IgD-negative memory B cell (primary cell): ENCODE measurements around the gene AP1M2. TPM values are rescaled to one million over a fixed set of nuclear protein-coding genes. Genes with fewer than 3 reads are reported as not detected.

ENCODE experiments used
- H3K27ac Mint-ChIP-seq, 3 donors: one replicate each; pipeline ENCODE4 v1.8.0; 2020 to 2022; ENCODE audit warnings: mild to moderate bottlenecking in 3 of 3, mixed read lengths in 3 of 3, moderate library complexity in 1 of 3
- H3K27me3 Mint-ChIP-seq: one replicate; pipeline ENCODE4 v1.8.0; 2021; ENCODE audit warnings: mixed read lengths
- H3K36me3 Mint-ChIP-seq: one replicate; pipeline ENCODE4 v1.8.0; 2020; ENCODE audit warnings: mild to moderate bottlenecking, mixed read lengths
- H3K4me1 Mint-ChIP-seq, 3 donors: one replicate each; pipeline ENCODE4 v1.8.0; 2020 to 2022; ENCODE audit warnings: mixed read lengths in 3 of 3, mild to moderate bottlenecking in 1 of 3
- H3K4me3 Mint-ChIP-seq, 4 donors: one replicate each; pipeline ENCODE4 v1.8.0; 2020 to 2022; ENCODE audit warnings: mild to moderate bottlenecking in 4 of 4, mixed read lengths in 4 of 4, moderate library complexity in 3 of 4
- H3K9me3 Mint-ChIP-seq, 3 donors: one replicate each; pipeline ENCODE4 v1.8.0; 2020 to 2021; ENCODE audit warnings: mixed read lengths in 3 of 3, mild to moderate bottlenecking in 1 of 3
- polyA plus RNA-seq: library from polyadenylated mRNA; unstranded; fragments of 300-500 nt; fragmentation: Illumina TruSeq; gene quantifications from one replicate; pipeline ENCODE4 v1.2.3, GENCODE V29; 2021

AP1M2 gene
- polyA plus RNA-seq, 1 donor from 2014 or later, result not detected

- peaks cover 4% of the 10 kb centered on the region for H3K36me3 Mint-ChIP-seq
- H3K27ac Mint-ChIP-seq, result peak overlapping the region in 1 of 3 donors; percentile 78
- no peaks in the 10 kb centered on the region for H3K27me3 Mint-ChIP-seq
- H3K9me3 Mint-ChIP-seq, result no peaks in the 10 kb centered on the region
- H3K4me3 Mint-ChIP-seq, result no peak overlapping the region
- H3K4me1 Mint-ChIP-seq, result peaks cover 16 to 30% (median 17%) of the 10 kb centered on the region in 3 donors
Observed at GRCh38 chr19:10612499-10613119, 25.5 kb upstream of the AP1M2 start.

DNA sequence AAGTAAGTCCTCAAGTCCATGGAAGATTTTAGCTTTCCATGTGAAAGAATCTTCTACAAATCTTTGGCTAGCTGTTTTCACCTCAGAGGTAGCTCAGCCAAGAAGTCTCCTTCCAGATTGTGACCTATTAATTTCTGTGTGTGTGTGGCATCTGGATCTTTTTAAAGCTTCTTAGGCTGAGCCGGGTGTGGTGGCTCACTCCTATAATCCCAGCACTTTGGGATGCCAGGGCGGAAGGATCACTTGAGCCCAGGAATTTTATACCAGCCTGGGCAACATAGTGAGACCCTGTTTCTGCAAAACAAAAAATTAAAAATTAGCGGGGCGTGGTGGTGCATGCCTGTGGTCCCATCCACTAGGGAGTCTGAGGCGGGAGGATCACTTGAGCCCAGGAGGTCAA, 24.8 kb upstream of the AP1M2 start:
- H3K9me3 Mint-ChIP-seq, result no peaks in the 10 kb centered on the region

DNA sequence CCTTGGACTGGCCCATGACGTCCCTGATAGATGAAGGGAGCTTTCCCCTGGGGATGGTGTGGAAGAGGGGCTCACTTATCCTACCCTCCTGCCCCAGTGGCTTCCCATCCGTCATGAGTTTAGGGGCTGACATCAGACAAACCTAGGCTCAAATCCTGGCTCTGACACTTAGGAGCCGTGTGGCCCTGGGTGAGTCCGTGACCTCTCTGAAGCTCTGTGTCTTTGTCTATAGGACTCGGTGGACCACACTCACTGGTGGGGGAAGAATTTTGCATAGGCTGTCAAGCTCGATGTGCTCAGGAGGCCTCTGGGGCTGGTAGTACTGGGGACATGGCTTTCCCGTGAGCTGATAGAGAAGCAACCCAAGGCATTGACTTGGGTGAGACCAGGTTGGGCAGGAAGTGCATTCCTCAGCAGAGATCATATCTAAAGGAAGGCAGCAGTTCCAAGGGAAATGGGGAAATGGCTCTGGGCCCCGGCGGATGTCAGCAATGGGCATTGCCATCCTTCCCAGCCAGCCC, 17.4 kb upstream of the AP1M2 start:
- Mint-ChIP-seq H3K4me1 (peaks cover 16 to 21% (median 20%) of the 10 kb centered on the region in 3 donors), H3K4me3 (peak overlapping the region; percentile 87 to 97 (median 96)), H3K27me3 (no peaks in the 10 kb centered on the region), H3K27ac (peak overlapping the region; percentile 96 to 99 (median 99)), H3K36me3 (peaks cover 2% of the 10 kb centered on the region), H3K9me3 (no peaks in the 10 kb centered on the region)

More for the DNA sequence above, 24.8 kb upstream of the AP1M2 start:
- Mint-ChIP-seq H3K27me3 (no peaks in the 10 kb centered on the region), H3K4me3 (peak overlapping the region in 1 of 4 donors; percentile 54), H3K36me3 (peaks cover 2% of the 10 kb centered on the region), H3K27ac (peak overlapping the region in 2 of 3 donors; percentile 53 to 78), H3K4me1 (peaks cover 13 to 27% (median 19%) of the 10 kb centered on the region in 3 donors)

- Mint-ChIP-seq H3K4me1 (peaks cover 16 to 21% (median 19%) of the 10 kb centered on the region in 3 donors), H3K4me3 (peak overlapping the region; percentile 87 to 97 (median 96))
Observed at GRCh38 chr19:10603873-10604459, 16.9 kb upstream of the AP1M2 start.

GRCh38 chr19:10603084-10603872, 16.2 kb upstream of the AP1M2 start:
- peaks cover 2% of the 10 kb centered on the region for H3K36me3 Mint-ChIP-seq
- H3K27me3 Mint-ChIP-seq, result no peaks in the 10 kb centered on the region
- peaks cover 16 to 21% (median 19%) of the 10 kb centered on the region in 3 donors for H3K4me1 Mint-ChIP-seq
- no peaks in the 10 kb centered on the region for H3K9me3 Mint-ChIP-seq
- H3K27ac Mint-ChIP-seq, result peak overlapping the region; percentile 96 to 99 (median 99)
- peak overlapping the region; percentile 87 to 97 (median 96) for H3K4me3 Mint-ChIP-seq

More at GRCh38 chr19:10603873-10604459, 16.9 kb upstream of the AP1M2 start:
- Mint-ChIP-seq H3K9me3 (no peaks in the 10 kb centered on the region), H3K36me3 (peaks cover 2% of the 10 kb centered on the region), H3K27me3 (no peaks in the 10 kb centered on the region), H3K27ac (peak overlapping the region; percentile 96 to 99 (median 99))

GRCh38 chr19:10602330-10603083, 15.4 kb upstream of the AP1M2 start:
- peaks cover 16 to 19% (median 19%) of the 10 kb centered on the region in 3 donors for H3K4me1 Mint-ChIP-seq
- H3K9me3 Mint-ChIP-seq, result no peaks in the 10 kb centered on the region
- peak overlapping the region; percentile 87 to 97 (median 96) for H3K4me3 Mint-ChIP-seq
- no peaks in the 10 kb centered on the region for H3K27me3 Mint-ChIP-seq
- peak overlapping the region; percentile 96 to 99 (median 99) for H3K27ac Mint-ChIP-seq
- H3K36me3 Mint-ChIP-seq, result peaks cover 2% of the 10 kb centered on the region

- Mint-ChIP-seq H3K27ac (peak overlapping the region in 1 of 3 donors; percentile 60), H3K36me3 (peaks cover 2% of the 10 kb centered on the region), H3K4me3 (peak overlapping the region; percentile 72 to 84 (median 78)), H3K9me3 (no peaks in the 10 kb centered on the region), H3K4me1 (peaks cover 16 to 17% (median 17%) of the 10 kb centered on the region in 3 donors), H3K27me3 (no peaks in the 10 kb centered on the region)
Observed at GRCh38 chr19:10601999-10602329, 14.9 kb upstream of the AP1M2 start.

GRCh38 chr19:10600149-10600548, 13.0 kb upstream of the AP1M2 start:
- Mint-ChIP-seq H3K4me3 (peak overlapping the region in 2 of 4 donors; percentile 31 to 80), H3K36me3 (peaks cover 2% of the 10 kb centered on the region), H3K9me3 (no peaks in the 10 kb centered on the region), H3K27me3 (no peaks in the 10 kb centered on the region), H3K27ac (peak overlapping the region in 1 of 3 donors; percentile 47), H3K4me1 (peaks cover 28 to 29% (median 29%) of the 10 kb centered on the region in 3 donors)

GRCh38 chr19:10593820-10594637, 6.9 kb upstream of the AP1M2 start:
- no peaks in the 10 kb centered on the region for H3K9me3 Mint-ChIP-seq
- H3K36me3 Mint-ChIP-seq, result no peaks in the 10 kb centered on the region
- H3K4me1 Mint-ChIP-seq, result peaks cover 19 to 24% (median 20%) of the 10 kb centered on the region in 3 donors
- H3K27ac Mint-ChIP-seq, result peak overlapping the region; percentile 26 to 90 (median 71)
- H3K27me3 Mint-ChIP-seq, result no peaks in the 10 kb centered on the region
- peak overlapping the region in 3 of 4 donors; percentile 13 to 88 (median 69) for H3K4me3 Mint-ChIP-seq

DNA sequence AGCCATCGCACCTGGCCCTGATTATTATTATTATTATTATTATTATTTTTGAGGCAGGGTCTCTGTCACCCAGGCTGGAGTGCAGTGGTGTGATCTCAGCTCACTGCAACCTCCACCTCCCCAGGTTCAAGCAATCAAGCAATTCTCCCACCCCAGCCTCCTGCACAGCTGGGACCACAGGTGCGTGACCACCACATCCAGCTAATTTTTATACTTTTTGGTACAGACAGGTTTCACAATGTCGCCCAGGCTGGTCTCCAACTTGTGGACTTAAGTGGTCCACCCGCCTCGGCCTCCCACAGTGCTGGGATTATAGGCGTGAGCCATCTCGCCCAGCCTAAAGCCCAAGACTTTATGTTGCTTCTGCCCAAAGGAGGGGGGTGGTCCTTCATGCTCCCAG, 6.0 kb upstream of the AP1M2 start:
- peak overlapping the region in 1 of 4 donors; percentile 41 for H3K4me3 Mint-ChIP-seq
- no peaks in the 10 kb centered on the region for H3K36me3 Mint-ChIP-seq
- no peaks in the 10 kb centered on the region for H3K27me3 Mint-ChIP-seq
- H3K9me3 Mint-ChIP-seq, result no peaks in the 10 kb centered on the region
- H3K4me1 Mint-ChIP-seq, result peaks cover 19 to 24% (median 20%) of the 10 kb centered on the region in 3 donors
- H3K27ac Mint-ChIP-seq, result peak overlapping the region in 1 of 3 donors; percentile 23

DNA sequence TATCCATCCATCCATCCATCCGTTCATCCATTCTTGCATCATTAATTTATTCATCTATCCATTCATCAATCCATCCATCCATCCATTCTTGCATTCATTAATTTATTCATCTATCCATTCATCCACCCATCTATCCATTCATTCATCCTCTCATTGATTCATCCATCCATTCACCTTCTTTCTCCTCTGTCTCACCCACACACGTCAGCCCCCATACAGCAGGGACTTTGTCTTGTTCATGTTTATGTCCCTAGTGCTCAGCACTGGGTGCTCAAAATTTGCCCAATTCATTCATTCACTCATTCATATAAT, 683 bp upstream of the AP1M2 start:
- H3K27me3 Mint-ChIP-seq, result no peaks in the 10 kb centered on the region
- no peak overlapping the region for H3K4me3 Mint-ChIP-seq
- H3K27ac Mint-ChIP-seq, result no peak overlapping the region
- peaks cover 15 to 16% (median 15%) of the 10 kb centered on the region in 3 donors for H3K4me1 Mint-ChIP-seq
- no peaks in the 10 kb centered on the region for H3K36me3 Mint-ChIP-seq
- H3K9me3 Mint-ChIP-seq, result no peaks in the 10 kb centered on the region

DNA sequence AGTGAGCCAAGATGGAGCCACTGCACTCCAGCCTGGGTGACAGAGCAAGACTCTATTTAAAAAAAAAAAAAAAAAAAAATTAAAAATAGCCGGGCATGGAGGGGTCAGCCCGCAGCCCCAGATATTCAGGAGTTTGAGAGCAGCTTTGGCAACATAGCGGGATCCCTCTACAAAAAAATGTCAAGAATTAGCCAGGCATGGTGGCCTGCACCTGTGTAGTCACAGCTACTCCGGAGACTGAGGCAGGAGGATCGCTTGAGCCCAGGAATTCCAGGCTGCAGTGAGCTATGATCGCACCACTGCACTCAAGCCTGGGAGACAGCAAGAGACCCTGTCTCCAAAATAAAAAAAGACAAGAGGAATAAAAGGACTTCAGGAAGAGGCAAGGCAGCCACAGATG, 716 bp downstream of the AP1M2 start:
- H3K27ac Mint-ChIP-seq, result no peak overlapping the region
- peaks cover 15 to 16% (median 15%) of the 10 kb centered on the region in 3 donors for H3K4me1 Mint-ChIP-seq
- H3K9me3 Mint-ChIP-seq, result no peaks in the 10 kb centered on the region
- no peaks in the 10 kb centered on the region for H3K36me3 Mint-ChIP-seq
- H3K4me3 Mint-ChIP-seq, result no peak overlapping the region
- H3K27me3 Mint-ChIP-seq, result no peaks in the 10 kb centered on the region

DNA sequence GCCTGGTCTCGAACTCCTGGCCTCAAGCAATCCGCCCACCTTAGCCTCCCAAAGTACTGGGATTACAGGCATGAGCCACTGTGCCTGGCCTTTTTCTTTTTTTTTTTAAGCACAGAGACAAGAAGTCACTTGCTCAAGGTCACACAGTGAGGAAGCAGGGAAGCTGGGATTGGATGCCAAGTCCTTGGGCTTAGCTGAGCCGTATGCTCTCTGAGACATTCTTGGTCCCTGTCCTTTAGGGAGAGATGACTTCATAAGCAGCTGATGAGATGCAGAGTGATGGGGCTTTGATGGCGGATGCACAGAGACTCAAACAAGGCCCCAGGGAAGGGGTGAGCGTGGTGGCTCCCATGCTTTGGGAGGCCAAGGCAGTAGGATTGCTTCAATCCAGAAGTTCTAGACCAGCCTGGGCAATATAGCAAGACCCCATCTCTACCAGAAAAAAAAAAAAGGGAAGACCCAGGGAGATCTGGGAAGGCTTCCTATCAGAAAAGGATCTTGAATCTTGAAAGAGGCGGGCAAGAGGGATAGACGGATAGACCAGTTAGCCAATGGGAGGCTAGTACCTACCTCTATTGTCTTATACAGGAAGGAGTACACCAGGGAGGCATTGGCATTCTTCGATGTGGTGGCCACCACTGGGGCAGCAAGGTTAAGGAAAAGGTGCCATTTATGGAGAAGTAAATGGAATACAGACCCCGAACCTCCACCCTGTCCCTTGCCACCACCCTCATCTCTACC, 3.9 kb downstream of the AP1M2 start:
- H3K27ac Mint-ChIP-seq, result peak overlapping the region in 2 of 3 donors; percentile 64 to 86
- H3K4me1 Mint-ChIP-seq, result peaks cover 20 to 22% (median 21%) of the 10 kb centered on the region in 3 donors
- no peaks in the 10 kb centered on the region for H3K9me3 Mint-ChIP-seq
- H3K4me3 Mint-ChIP-seq, result no peak overlapping the region
- no peaks in the 10 kb centered on the region for H3K27me3 Mint-ChIP-seq
- no peaks in the 10 kb centered on the region for H3K36me3 Mint-ChIP-seq
